Measurements from ENCODE around the gene NME3. TPM values are rescaled to one million over a fixed set of nuclear protein-coding genes. Genes with fewer than 3 reads are reported as not detected.

NME3 gene
- total and polyA plus RNA-seq, 5 donors = 36.5 to 75.2 (median 53.0) TPM

DNA sequence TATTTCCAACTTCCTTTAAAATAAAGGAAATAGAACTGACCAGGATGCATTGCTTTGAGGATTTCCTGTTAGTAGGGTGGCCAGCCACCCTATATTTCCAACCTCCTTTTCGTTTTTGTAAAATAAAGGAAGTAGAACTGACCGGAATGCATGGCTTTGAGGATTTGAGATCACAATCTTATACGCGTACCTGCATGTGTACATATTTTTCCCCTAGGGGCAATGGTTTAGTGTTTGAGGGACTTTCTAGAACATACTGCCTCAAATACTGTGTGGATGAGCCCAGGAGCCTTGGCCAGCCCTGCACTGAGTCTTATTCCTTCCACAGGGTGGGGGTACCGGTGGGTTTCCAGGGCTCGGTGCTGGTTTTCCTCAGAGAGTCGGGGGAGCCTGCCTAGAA lies 39.7 kb downstream of the NME3 start:
- no peak overlapping the region for H3K4me3 ChIP-seq (ENCODE audit: low read length)
- WGBS = 74% methylated on average over 7 of the region's 7 CpGs
- DNase-seq (no peak), ATAC-seq (no peak)
- intact Hi-C loops (cut with DNase I) = no loop called here
- H3K9me3 ChIP-seq (ENCODE audit: control insufficient read depth, low read length) = no peaks in the 10 kb centered on the region
- H3K27me3 ChIP-seq (ENCODE audit: control insufficient read depth, insufficient read depth) = no peaks in the 10 kb centered on the region
- no peaks in the 10 kb centered on the region for H3K4me1 ChIP-seq (ENCODE audit: control insufficient read depth, insufficient read depth, low read length)
- no peak overlapping the region for H3K27ac ChIP-seq (ENCODE audit: low read length)

DNA sequence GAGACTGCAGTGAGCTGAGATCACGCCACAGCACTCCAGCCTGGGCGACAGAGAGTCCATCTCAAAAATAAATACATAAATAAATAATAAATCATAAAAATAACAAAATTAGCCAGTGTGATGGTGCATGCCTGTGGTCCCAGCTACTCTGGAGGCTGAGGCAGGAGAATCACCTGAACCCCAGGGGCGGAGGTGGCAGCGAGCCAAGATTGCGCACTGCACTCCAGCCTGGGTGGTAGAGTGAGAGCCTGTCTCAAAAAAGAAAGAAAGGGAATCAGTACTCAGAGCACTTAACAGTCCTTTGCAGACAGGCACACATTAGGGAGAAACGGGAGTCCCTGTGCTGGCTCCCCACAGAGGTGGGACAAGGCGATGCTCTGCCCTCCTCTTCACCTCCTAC lies 40.3 kb downstream of the NME3 start:
- 93% methylated on average over 7 of the region's 7 CpGs for WGBS
- no peak overlapping the region for H3K27ac ChIP-seq (ENCODE audit: low read length)
- H3K9me3 ChIP-seq (ENCODE audit: control insufficient read depth, low read length) = no peaks in the 10 kb centered on the region
- ATAC-seq (no peak), DNase-seq (no peak)
- H3K4me3 ChIP-seq (ENCODE audit: low read length) = no peak overlapping the region
- intact Hi-C loops (cut with DNase I) = no loop called here
- H3K4me1 ChIP-seq (ENCODE audit: control insufficient read depth, insufficient read depth, low read length) = no peaks in the 10 kb centered on the region
- H3K27me3 ChIP-seq (ENCODE audit: control insufficient read depth, insufficient read depth) = no peaks in the 10 kb centered on the region

DNA sequence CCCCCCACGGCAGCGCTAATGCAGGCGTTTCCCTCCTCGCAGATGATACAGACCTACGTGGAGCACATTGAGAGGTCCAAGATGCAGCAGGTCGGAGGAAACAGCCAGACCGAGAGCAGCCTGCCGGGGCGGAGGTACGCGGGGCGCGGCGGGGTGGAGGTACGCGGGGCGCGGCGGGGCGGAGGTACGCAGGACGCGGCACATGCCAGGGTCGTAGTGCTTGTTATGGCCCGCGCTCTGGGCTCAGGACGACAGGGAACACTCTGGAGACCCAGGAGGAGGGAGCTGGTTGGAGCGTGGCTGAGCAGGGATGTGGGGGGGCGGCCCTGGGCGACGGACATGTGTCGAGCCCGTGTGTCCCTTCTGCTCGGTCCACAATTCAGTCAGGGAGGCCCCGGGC lies 41.9 kb downstream of the NME3 start:
- no peak overlapping the region for H3K4me3 ChIP-seq (ENCODE audit: low read length)
- H3K4me1 ChIP-seq (ENCODE audit: control insufficient read depth, insufficient read depth, low read length) = no peaks in the 10 kb centered on the region
- intact Hi-C loops (cut with DNase I) = no loop called here
- 94% methylated on average over 35 of the region's 35 CpGs for WGBS
- no peak overlapping the region for H3K27ac ChIP-seq (ENCODE audit: low read length)
- ATAC-seq (no peak), DNase-seq (no peak)
- no peaks in the 10 kb centered on the region for H3K27me3 ChIP-seq (ENCODE audit: control insufficient read depth, insufficient read depth)
- H3K9me3 ChIP-seq (ENCODE audit: control insufficient read depth, low read length) = no peaks in the 10 kb centered on the region

DNA sequence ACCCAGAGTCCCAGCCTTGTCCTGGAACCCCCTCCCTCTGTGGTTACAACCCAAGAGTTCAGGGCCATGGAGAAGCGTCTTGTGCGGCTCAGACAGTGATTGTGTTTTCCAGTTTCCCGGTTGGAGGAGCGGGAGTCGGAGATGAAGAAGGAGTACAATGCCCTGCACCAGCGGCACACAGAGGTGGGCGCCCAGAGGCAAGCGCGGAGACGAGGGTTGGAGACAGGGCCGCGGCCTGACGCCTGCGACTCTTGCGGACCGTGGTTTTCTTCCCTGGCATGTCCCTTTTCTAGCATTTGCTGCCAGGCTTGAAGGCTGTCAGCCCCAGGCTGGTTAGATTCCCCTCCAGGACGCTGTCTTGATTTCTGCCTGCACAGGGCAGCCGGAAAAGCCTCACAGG lies 42.3 kb downstream of the NME3 start:
- WGBS = 97% methylated on average over 18 of the region's 18 CpGs
- Histone ChIP-seq H3K4me3 (ENCODE audit: low read length) (no peak overlapping the region), H3K9me3 (ENCODE audit: control insufficient read depth, low read length) (no peaks in the 10 kb centered on the region), H3K4me1 (ENCODE audit: control insufficient read depth, insufficient read depth, low read length) (no peaks in the 10 kb centered on the region), H3K27me3 (ENCODE audit: control insufficient read depth, insufficient read depth) (no peaks in the 10 kb centered on the region), H3K27ac (ENCODE audit: low read length) (no peak overlapping the region)
- DNase-seq = no peak
- no peak for ATAC-seq
- intact Hi-C loops (cut with DNase I) = no loop called here

DNA sequence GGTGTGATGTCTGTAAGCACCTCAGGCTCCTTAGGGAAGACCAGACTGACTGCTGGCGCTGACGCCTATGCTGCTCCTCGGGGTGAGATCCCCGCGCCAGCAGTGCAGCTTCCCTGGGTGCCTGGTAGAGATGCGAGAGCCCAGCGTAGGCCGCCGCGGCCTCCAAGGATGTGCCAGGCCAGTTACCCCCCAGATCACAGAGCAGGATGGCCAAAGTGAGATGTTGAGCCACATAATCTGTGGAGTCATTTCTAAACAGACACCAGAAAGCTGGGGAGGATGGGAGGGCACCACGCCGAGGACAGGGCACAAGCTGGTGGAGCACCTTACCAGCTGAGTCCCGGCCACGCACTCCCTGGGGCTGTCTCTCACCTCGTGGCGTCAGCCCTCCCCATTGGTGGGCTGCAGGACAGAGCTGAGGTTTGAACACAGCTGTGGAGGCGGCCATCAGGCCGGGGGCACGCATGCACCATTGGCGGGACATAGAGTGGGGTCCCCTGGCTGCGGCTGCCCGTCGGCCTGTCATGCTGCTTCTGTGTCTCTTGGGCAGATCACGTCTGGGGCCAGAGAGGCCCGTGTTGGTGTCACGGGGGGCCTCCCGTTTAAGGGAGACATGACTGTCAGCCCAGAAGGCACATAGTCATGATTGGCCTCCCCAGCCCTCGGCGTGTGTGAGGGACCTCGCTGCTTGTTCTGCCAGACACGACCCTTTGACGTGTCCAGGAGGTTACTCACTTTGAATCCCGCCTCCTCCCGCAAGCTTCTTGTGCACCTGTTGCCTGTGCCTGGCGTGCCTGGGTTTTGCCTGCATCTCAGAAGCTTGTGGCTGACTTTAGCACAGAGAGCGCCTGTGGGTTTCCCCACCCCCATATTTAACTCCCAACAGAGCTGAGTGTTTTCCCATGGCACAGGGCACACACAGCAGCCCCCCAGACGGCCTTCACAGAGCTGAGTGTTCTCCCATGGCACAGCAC lies 43.4 kb downstream of the NME3 start:
- no peak overlapping the region for H3K4me3 ChIP-seq (ENCODE audit: low read length)
- no peak overlapping the region for H3K27ac ChIP-seq (ENCODE audit: low read length)
- 92% methylated on average over 37 of the region's 37 CpGs for WGBS
- no peak for DNase-seq
- no peaks in the 10 kb centered on the region for H3K9me3 ChIP-seq (ENCODE audit: control insufficient read depth, low read length)
- H3K4me1 ChIP-seq (ENCODE audit: control insufficient read depth, insufficient read depth, low read length) = no peaks in the 10 kb centered on the region
- no peak for ATAC-seq
- intact Hi-C loops (cut with DNase I) = no loop called here
- no peaks in the 10 kb centered on the region for H3K27me3 ChIP-seq (ENCODE audit: control insufficient read depth, insufficient read depth)

DNA sequence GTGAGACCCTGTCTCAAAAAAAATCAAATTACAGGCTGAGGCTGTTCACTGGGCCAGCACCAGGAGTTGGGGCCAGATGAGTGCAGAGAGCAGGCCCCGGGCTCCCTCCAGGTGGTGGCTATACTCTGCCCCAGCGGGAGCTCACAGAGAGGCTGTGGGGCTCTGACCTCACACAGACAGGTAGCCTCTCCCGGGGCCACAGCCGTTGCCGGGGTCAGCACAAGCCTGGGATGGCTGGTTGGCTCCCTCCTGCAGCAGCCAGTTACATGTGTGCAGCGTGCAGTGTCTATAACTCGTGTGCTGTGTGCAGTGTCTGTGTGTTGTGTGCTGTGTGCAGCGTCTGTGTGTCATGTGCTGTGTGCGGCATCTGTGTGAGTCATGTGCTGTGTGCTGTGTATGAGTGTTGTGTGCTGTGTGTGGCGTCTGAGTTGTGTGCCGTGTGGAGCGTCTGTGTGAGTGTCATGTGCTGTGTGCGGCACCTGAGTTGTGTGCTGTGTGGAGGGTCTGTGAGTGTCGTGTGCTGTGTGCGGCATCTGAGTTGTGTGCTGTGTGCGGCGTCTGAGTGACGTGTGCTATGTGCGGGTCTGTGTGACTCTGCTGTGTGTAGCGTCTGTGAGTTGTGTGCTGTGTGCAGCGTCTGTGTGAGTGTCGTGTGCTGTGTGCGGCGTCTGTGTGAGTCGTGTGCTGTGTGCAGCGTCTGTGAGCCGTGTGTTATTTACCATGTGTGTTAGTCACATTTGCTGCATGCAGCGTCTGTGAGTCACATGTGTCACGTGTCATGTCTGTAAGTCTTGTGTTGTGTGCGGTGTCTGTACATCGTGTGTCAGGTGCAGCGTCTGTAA lies 44.5 kb downstream of the NME3 start:
- Histone ChIP-seq H3K4me3 (ENCODE audit: low read length) (no peak overlapping the region), H3K4me1 (ENCODE audit: control insufficient read depth, insufficient read depth, low read length) (peaks cover 3% of the 10 kb centered on the region), H3K9me3 (ENCODE audit: control insufficient read depth, low read length) (no peaks in the 10 kb centered on the region), H3K27ac (ENCODE audit: low read length) (no peak overlapping the region), H3K27me3 (ENCODE audit: control insufficient read depth, insufficient read depth) (no peaks in the 10 kb centered on the region)
- intact Hi-C loops (cut with DNase I) = no loop called here
- DNase-seq (no peak), ATAC-seq (no peak)
- WGBS = 96% methylated on average over 32 of the region's 32 CpGs

- Histone ChIP-seq H3K4me3 (ENCODE audit: low read length) (no peak overlapping the region), H3K27me3 (ENCODE audit: control insufficient read depth, insufficient read depth) (no peaks in the 10 kb centered on the region), H3K4me1 (ENCODE audit: control insufficient read depth, insufficient read depth, low read length) (peaks cover 3% of the 10 kb centered on the region), H3K9me3 (ENCODE audit: control insufficient read depth, low read length) (no peaks in the 10 kb centered on the region), H3K27ac (ENCODE audit: low read length) (no peak overlapping the region)
- ATAC-seq (no peak), DNase-seq (peak in 2 of 3 donors; percentile 33 to 42)
- intact Hi-C loops (cut with DNase I) = no loop called here
- WGBS = 90% methylated on average over 12 of the region's 12 CpGs
These were observed 46.9 kb downstream of the NME3 start for GRCh38 chr16:1724491-1724890.

DNA sequence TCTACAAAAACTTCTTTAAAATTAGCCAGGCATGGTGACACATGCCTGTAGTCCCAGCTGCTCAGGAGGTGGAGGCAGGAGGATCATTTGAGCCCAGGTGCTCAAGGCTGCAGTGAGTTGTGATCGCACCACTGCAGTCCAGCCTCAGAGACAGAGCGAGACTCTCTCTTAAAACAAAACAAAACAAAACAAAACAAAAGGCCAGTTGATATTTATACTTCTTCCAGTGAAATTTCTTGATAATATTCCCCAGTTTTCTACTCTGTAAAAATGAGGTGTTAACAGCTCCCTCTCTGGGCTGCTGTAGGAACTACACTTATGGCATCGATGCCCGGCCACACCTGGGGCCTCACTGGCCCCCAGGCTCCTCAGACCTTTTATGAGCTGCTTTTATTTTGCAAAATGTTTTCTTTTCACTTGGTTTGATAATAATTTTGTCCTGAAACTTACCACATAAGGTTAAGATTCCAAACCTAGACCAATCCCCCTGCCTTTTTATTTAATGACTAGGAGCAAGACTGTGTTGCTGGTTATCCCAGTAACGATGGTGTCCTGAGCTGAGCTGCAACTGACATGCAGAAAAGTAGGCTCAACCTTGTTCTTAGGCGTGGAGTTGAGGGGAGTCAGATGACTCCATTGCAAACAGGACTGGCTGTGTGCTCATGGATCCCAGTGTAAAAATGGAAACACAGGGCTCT lies 47.7 kb downstream of the NME3 start:
- no peak overlapping the region for H3K4me3 ChIP-seq (ENCODE audit: low read length)
- no peaks in the 10 kb centered on the region for H3K27me3 ChIP-seq (ENCODE audit: control insufficient read depth, insufficient read depth)
- peaks cover 3% of the 10 kb centered on the region for H3K4me1 ChIP-seq (ENCODE audit: control insufficient read depth, insufficient read depth, low read length)
- ATAC-seq (no peak), DNase-seq (peak in 1 of 3 donors; percentile 57)
- no peaks in the 10 kb centered on the region for H3K9me3 ChIP-seq (ENCODE audit: control insufficient read depth, low read length)
- WGBS = 57% methylated on average over 6 of the region's 6 CpGs
- intact Hi-C loops (cut with DNase I) = no loop called here
- H3K27ac ChIP-seq (ENCODE audit: low read length) = no peak overlapping the region

- H3K27ac ChIP-seq (ENCODE audit: low read length) = no peak overlapping the region
- 96% methylated on average over 9 of the region's 9 CpGs for WGBS
- ATAC-seq = no peak
- H3K4me1 ChIP-seq (ENCODE audit: control insufficient read depth, insufficient read depth, low read length) = peaks cover 3% of the 10 kb centered on the region
- intact Hi-C loops (cut with DNase I) = no loop called here
- no peaks in the 10 kb centered on the region for H3K27me3 ChIP-seq (ENCODE audit: control insufficient read depth, insufficient read depth)
- H3K9me3 ChIP-seq (ENCODE audit: control insufficient read depth, low read length) = no peaks in the 10 kb centered on the region
- DNase-seq = peak in 1 of 3 donors; percentile 24
- no peak overlapping the region for H3K4me3 ChIP-seq (ENCODE audit: low read length)
These were observed 50.0 kb downstream of the NME3 start for GRCh38 chr16:1721372-1721771.
